Common myeloid progenitor, CD34-positive (primary cell): Measurements from ENCODE around the gene JMJD6.

Source experiments
- CTCF ChIA-PET: fragments of 350-600 bp; sonication (Branson Sonifier 250); formaldehyde crosslinking; loops from one replicate; lab custom pipeline; 2021; ENCODE audit warnings: antibody characterized with exemption; lab: Charles Lee
- POLR2A ChIA-PET: fragments of 350-600 bp; sonication (Branson Sonifier 250); formaldehyde crosslinking; loops from one replicate; lab custom pipeline; 2021; ENCODE audit warnings: antibody characterized with exemption; lab: Charles Lee
- DNase-seq, 3 donors: peaks; one replicate each; pipeline versions ENCODE4 v3.0.0 to v3.0.0-alpha.2; 2013
- H3K27ac ChIP-seq, 2 experiments: 1 replicate in 1 of 2; 2 replicates in 1 of 2; pipeline ENCODE4 v1.7.0; 2013; ENCODE audit warnings: inconsistent platforms in 2 of 2, low read length in 2 of 2, mild to moderate bottlenecking in 2 of 2, low read depth in 1 of 2, moderate library complexity in 1 of 2; ENCODE audit not compliant: severe bottlenecking in 2 of 2, insufficient read depth in 1 of 2, poor library complexity in 1 of 2
- H3K27me3 ChIP-seq, 5 experiments: replicated peaks in 2 of 5; 1 replicate in 3 of 5; 2 replicates in 2 of 5; pipeline versions ENCODE4 v1.6.1 to v1.7.0; 2013; ENCODE audit warnings: low read length in 4 of 5, mild to moderate bottlenecking in 2 of 5, moderate library complexity in 2 of 5, inconsistent platforms in 1 of 5; ENCODE audit not compliant: insufficient read depth in 5 of 5, control insufficient read depth in 4 of 5
- H3K36me3 ChIP-seq, 4 experiments: 1 replicate in 2 of 4; 2 replicates in 2 of 4; pipeline versions ENCODE4 v1.6.1 to v1.7.0; 2013; ENCODE audit warnings: low read length in 3 of 4, control low read depth in 1 of 4, mild to moderate bottlenecking in 1 of 4; ENCODE audit not compliant: control insufficient read depth in 4 of 4, insufficient read depth in 4 of 4
- H3K4me1 ChIP-seq, 4 experiments: 1 replicate in 3 of 4; 2 replicates in 1 of 4; pipeline versions ENCODE4 v1.6.1 to v1.7.1; 2013; ENCODE audit warnings: low read length in 3 of 4, mild to moderate bottlenecking in 3 of 4, control low read depth in 1 of 4, inconsistent platforms in 1 of 4, moderate library complexity in 1 of 4; ENCODE audit not compliant: control insufficient read depth in 4 of 4, insufficient read depth in 4 of 4; ENCODE audit errors: control extremely low read depth in 1 of 4
- H3K4me3 ChIP-seq, 7 experiments: 1 replicate in 4 of 7; 2 replicates in 3 of 7; pipeline versions ENCODE4 v1.5.1 to v1.7.0; 2013; ENCODE audit warnings: mild to moderate bottlenecking in 7 of 7, low read length in 6 of 7, moderate library complexity in 6 of 7, inconsistent platforms in 2 of 7, low read depth in 2 of 7, control low read depth in 1 of 7; ENCODE audit not compliant: insufficient read depth in 4 of 7, control insufficient read depth in 1 of 7; ENCODE audit errors: extremely low read depth in 1 of 7
- H3K9me3 ChIP-seq, 5 experiments: 1 replicate in 4 of 5; 2 replicates in 1 of 5; pipeline versions ENCODE4 v1.6.1 to v1.7.1; 2013; ENCODE audit warnings: low read length in 4 of 5, mild to moderate bottlenecking in 2 of 5, inconsistent platforms in 1 of 5, low read depth in 1 of 5, moderate library complexity in 1 of 5; ENCODE audit not compliant: control insufficient read depth in 4 of 5, insufficient read depth in 2 of 5; ENCODE audit errors: control extremely low read depth in 1 of 5
- WGBS: methylation state at CpG from one replicate; pipeline ENCODE4 v1.1.5; 2013; ENCODE audit not compliant: insufficient coverage; 5-methylcytosine and 5-hydroxymethylcytosine counted together

The JMJD6 gene

DNA sequence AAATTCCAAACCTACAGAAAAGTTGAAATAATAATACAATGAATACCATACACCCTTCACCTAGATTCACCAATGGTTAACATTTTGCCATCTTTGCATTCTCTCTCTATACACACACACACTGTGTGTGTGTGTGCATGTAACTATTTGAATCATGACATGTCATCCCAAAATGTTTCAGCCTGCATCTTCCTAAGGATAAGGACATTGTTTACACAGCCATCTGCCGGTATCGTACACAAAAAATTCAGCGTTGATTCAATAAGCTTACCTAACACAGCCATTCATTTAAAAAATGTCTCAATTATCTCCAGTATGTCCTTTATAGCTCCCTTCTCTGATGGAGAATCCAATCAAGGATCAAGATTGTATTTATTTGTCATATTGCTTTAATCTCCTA is 19.6 kb downstream of the JMJD6 start:
- 100% methylated on average over 2 of the region's 3 CpGs for WGBS
- Histone ChIP-seq H3K36me3 (no peaks in the 10 kb centered on the region), H3K4me3 (no peak overlapping the region), H3K9me3 (no peaks in the 10 kb centered on the region), H3K27me3 (peaks cover 0 to 11% (median 0%) of the 10 kb centered on the region in 5 experiments), H3K4me1 (peaks cover 3 to 26% (median 17%) of the 10 kb centered on the region in 4 experiments), H3K27ac (no peak overlapping the region)
- ChIA-PET POLR2A (no interaction called here), CTCF (interaction anchor here (0.6 to 3.0 kb wide), 2 partner anchors 11 to 25 kb away, joined by 3 to 14 read pairs; no protein-coding TSS in a partner anchor)
- no peak for DNase-seq

DNA sequence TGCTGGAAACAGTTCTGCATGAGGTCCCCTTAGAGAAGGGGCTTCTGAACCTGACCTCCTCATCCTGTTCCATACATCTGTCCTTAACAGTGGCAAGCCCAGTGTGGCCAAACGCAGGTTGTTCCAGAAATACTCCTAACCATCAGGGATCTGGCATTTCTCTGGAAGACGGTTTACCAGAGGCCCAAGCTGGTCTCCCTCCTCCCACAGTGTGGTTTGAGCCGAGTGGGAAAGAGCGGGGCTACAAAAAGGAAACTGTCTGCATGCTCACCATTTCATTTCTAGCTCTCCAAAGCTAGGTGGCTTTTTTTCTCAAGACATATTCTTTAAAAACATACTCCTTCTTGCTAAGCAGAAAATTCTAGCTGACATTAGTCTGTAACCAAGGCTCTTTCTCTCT is 21.6 kb downstream of the JMJD6 start:
- 60% methylated on average over 2 of the region's 4 CpGs for WGBS
- CTCF ChIA-PET, result interaction anchor here (1.4 to 2.3 kb wide), 2 partner anchors 9 to 10 kb away, joined by 4 to 8 read pairs; no protein-coding TSS in a partner anchor
- H3K4me3 ChIP-seq, result peak overlapping the region in 1 of 7 experiments; percentile 28
- H3K4me1 ChIP-seq, result peaks cover 0 to 11% (median 5%) of the 10 kb centered on the region in 4 experiments
- no peaks in the 10 kb centered on the region for H3K9me3 ChIP-seq
- no peak for DNase-seq
- POLR2A ChIA-PET, result interaction anchor here (0.7 kb wide), 1 partner anchor 15 kb away, joined by 6 read pairs; no protein-coding TSS in a partner anchor
- no peaks in the 10 kb centered on the region for H3K36me3 ChIP-seq
- H3K27me3 ChIP-seq, result peaks cover 0 to 6% (median 0%) of the 10 kb centered on the region in 5 experiments
- no peak overlapping the region for H3K27ac ChIP-seq

DNA sequence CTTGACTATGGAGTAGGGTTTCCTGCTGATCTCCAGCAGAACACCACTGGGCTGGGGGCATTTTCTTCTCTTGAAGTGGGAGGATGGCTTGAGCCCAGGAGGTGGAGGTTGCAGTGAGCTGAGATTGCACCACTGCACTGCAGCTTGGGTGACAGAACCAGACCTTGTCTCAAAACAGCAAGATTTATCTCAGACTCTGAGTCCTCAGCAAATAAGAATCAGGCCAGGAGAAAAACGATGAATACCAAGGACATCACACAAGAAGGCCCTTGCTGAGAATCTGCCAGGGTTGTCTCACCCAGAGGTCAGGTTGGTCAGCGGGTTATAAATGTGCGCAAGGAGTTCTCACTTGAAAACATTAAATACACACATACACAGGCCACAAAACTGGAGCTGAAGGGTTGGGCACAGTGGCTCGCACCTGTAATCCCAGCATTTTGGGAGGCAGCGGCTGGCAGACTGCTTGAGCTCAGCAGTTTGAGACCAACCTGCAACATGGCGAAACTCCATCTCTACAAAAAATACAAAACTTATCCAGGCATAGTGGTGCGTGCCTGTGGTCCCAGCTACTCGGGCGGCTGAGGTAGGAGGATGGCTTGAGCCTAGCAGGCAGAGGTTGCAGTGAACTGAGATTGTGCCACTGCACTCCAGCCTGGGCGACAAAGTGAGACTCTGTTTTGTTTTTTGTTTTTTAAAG is 23.3 kb downstream of the JMJD6 start:
- no peaks in the 10 kb centered on the region for H3K36me3 ChIP-seq
- H3K27ac ChIP-seq, result no peak overlapping the region
- 97% methylated on average over 10 of the region's 10 CpGs for WGBS
- DNase-seq, result no peak
- ChIA-PET POLR2A (interaction anchor here (0.6 kb wide), 1 partner anchor 18 kb away, joined by 3 read pairs; no protein-coding TSS in a partner anchor), CTCF (interaction anchor here (0.9 to 2.3 kb wide), 2 partner anchors 11 to 17 kb away, joined by 3 to 8 read pairs; no protein-coding TSS in a partner anchor)
- H3K4me3 ChIP-seq, result no peak overlapping the region
- peaks cover 0 to 2% (median 0%) of the 10 kb centered on the region in 5 experiments for H3K27me3 ChIP-seq
- H3K9me3 ChIP-seq, result no peaks in the 10 kb centered on the region
- H3K4me1 ChIP-seq, result peaks cover 0 to 4% (median 3%) of the 10 kb centered on the region in 4 experiments

DNA sequence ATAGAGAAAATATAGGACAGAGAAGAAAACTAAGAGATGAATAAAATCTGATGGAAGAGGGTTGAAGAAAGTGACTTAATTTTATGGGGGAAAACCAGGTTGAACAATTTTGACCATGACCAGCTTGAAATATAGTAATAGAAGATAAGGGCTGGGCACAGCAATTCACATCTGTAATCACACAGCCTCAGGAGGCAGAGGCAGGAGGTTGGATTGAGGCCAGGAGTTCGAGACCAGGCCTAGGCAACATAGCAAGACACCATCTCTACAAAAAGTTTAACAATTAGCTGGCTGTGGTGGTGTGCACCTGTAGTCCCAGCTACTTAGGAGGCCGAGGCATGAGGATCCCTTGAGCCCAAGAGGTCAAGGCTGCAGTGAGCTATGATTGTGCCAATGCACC is 24.3 kb downstream of the JMJD6 start:
- H3K4me3 ChIP-seq, result no peak overlapping the region
- H3K27me3 ChIP-seq, result no peaks in the 10 kb centered on the region
- POLR2A ChIA-PET, result interaction anchor here (0.6 kb wide), 1 partner anchor 237 kb away, joined by 5 read pairs; no protein-coding TSS in a partner anchor
- H3K9me3 ChIP-seq, result no peaks in the 10 kb centered on the region
- H3K27ac ChIP-seq, result no peak overlapping the region
- no peak for DNase-seq
- WGBS, result no CpG with 5 or more reads among the region's 2 CpGs
- H3K4me1 ChIP-seq, result peaks cover 0 to 4% (median 3%) of the 10 kb centered on the region in 4 experiments
- H3K36me3 ChIP-seq, result no peaks in the 10 kb centered on the region
- CTCF ChIA-PET, result interaction anchor here (0.9 to 1.2 kb wide), 3 partner anchors 11 to 20 kb away, joined by 3 to 4 read pairs (median 3); no protein-coding TSS in a partner anchor

DNA sequence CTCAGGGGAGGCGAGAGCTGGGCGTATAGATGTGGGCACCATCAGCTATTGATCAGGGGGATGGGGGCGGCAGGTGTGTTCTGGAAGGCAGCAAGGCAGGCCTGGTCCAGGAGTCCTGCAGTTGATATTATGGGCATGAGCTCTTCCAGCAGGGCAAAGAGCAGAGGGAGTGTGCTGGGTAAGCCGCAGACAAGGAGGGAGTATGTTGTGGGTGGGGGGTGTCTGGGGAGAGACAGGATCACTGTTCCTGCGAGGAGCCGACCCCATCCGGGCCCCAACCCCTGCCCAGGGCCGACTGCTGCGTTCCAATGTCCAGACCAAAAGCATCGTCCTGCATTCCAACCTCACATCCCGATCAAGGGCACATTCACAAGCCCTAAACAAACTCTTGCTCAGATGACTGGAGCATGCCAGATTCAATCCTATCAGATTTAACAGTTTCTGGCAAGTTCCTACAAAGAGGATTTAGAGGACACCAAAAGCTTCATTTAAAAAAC is 24.9 kb downstream of the JMJD6 start:
- 96% methylated on average over 5 of the region's 11 CpGs for WGBS
- no peaks in the 10 kb centered on the region for H3K27me3 ChIP-seq
- no peak overlapping the region for H3K4me3 ChIP-seq
- H3K36me3 ChIP-seq, result no peaks in the 10 kb centered on the region
- ChIA-PET CTCF (interaction anchor here (0.8 to 1.2 kb wide), 3 partner anchors 10 to 199 kb away, joined by 3 to 4 read pairs (median 3); no protein-coding TSS in a partner anchor), POLR2A (interaction anchor here (0.6 kb wide), 2 partner anchors 216 to 237 kb away, joined by 3 to 5 read pairs; no protein-coding TSS in a partner anchor)
- H3K27ac ChIP-seq, result no peak overlapping the region
- H3K9me3 ChIP-seq, result no peaks in the 10 kb centered on the region
- DNase-seq, result no peak
- H3K4me1 ChIP-seq, result peaks cover 0 to 4% (median 3%) of the 10 kb centered on the region in 4 experiments

DNA sequence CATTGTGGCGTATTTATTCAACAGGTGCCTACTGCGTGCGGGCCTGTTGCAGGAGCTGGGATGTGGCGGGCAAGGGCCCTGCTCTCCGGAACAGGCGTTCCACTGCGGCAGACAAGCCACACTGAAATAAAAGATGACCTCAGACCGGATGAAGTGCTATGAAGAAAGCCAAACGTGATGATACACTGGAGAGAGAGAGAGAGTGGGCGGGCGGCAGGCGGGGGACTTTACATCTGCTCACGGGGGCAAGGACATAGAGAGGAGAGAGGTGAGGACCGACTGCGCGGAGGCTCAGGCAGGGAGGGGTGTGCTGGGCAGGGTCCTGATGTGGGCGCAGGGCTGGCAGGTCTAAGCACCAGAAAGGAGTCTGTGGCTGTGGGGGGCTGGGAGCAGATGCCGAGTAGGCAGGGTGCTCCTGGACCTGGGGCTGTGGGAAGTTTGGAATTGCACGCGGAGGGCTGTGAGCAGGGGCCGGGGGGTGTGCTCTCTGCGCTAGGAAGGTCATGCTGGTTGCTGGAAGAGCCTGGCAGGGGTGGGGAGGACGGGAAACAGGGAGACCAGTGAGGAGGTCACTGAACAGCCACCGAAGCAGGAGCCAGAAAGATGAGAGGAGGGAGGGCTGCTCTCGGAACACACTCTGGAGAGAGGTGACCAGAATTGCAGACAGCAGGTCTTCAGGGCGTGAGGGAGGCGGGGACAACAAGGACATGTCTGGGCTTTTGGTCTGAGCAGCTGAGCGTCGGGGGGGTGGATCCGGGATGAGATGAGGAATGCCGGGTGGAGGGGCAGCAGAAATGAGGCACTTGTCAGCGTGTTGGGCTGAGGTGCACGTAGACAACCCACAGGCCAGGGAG is 25.6 kb downstream of the JMJD6 start:
- Histone ChIP-seq H3K36me3 (no peaks in the 10 kb centered on the region), H3K27ac (no peak overlapping the region), H3K4me3 (no peak overlapping the region), H3K4me1 (peaks cover 0 to 4% (median 3%) of the 10 kb centered on the region in 4 experiments), H3K9me3 (no peaks in the 10 kb centered on the region), H3K27me3 (no peaks in the 10 kb centered on the region)
- ChIA-PET CTCF (interaction anchor here (0.8 to 1.2 kb wide), 2 partner anchors 19 to 199 kb away, joined by 3 to 4 read pairs; no protein-coding TSS in a partner anchor), POLR2A (interaction anchor here (0.6 kb wide), 1 partner anchor 215 kb away, joined by 3 read pairs; no protein-coding TSS in a partner anchor)
- WGBS, result 93% methylated on average over 26 of the region's 33 CpGs
- DNase-seq, result no peak
